Measurements from ENCODE around the gene MEN1. TPM values are rescaled to one million over a fixed set of nuclear protein-coding genes. Genes with fewer than 3 reads are reported as not detected.

The MEN1 gene
- total and polyA plus RNA-seq, 9 of the 15 experiments (the other 6 are each of a cell fraction or from before 2014, with no cell fraction given) = 3.4 to 57.2 (median 19.3) TPM

GRCh38 chr11:64765291-64765850 is 45.0 kb downstream of the MEN1 start:
- intact Hi-C loops (cut with micrococcal nuclease) (no loop called here), in situ Hi-C loops (cut with MboI) (no loop called here)
- peak overlapping the region in 1 of 2 experiments; percentile 14; a peak in 1 of 4 replicates for H3K9ac ChIP-seq (ENCODE audit: insufficient read depth in 1 of 2, low read depth in 2 of 2, low read length in 2 of 2)
- ATAC-seq = no peak
- peaks cover 84% of the 10 kb centered on the region for H3K36me3 ChIP-seq (ENCODE audit: control insufficient read depth, insufficient read depth, low read length)
- H3K4me2 ChIP-seq (ENCODE audit: insufficient read depth, low read length) = no peak overlapping the region
- H4K20me1 ChIP-seq (replicated peaks; ENCODE audit: control insufficient read depth, insufficient read depth, low read length) = peaks cover 55% of the 10 kb centered on the region
- no peak overlapping the region for H2AFZ ChIP-seq (ENCODE audit: low read depth, low read length)
- peaks cover 10% of the 10 kb centered on the region for H3K9me1 ChIP-seq (ENCODE audit: control insufficient read depth, insufficient read depth, low read length)
- H3K4me3 ChIP-seq = no peak overlapping the region
- FAIRE-seq = no peak
- CTCF ChIA-PET (ENCODE audit: low intra/inter-chr PET ratio) = no interaction called here
- H3K9me3 ChIP-seq (replicated peaks; ENCODE audit: control insufficient read depth, insufficient read depth, low read depth, low read length) = no peaks in the 10 kb centered on the region
- no peak overlapping the region for H3K27ac ChIP-seq (ENCODE audit: extremely low read depth, low read depth, low read length)
- H3K27me3 ChIP-seq (ENCODE audit: control insufficient read depth in 2 of 2, insufficient read depth in 2 of 2, low read length in 2 of 2) = no peaks in the 10 kb centered on the region
- peaks cover 13 to 47% of the 10 kb centered on the region in 2 experiments for H3K4me1 ChIP-seq (replicated peaks in 1 of 2; ENCODE audit: control insufficient read depth in 2 of 2, insufficient read depth in 2 of 2, low read length in 2 of 2)
- DNase-seq (ENCODE audit: extremely low read depth in 1 of 4, low spot score in 3 of 4) = no peak
- POLR2A ChIA-PET = interaction anchor here (1.0 to 7.9 kb wide), 3 partner anchors 8 to 18 kb away, joined by 4 to 168 read pairs (median 4); partner anchors contain the start of gene SF1
- WGBS (ENCODE audit: insufficient coverage, low coverage, missing lambda C conversion rate) = 95% methylated on average over 28 of the region's 30 CpGs
- H3K79me2 ChIP-seq (ENCODE audit: control insufficient read depth, insufficient read depth, low read length) = peaks cover 32% of the 10 kb centered on the region
- no TSS peak for BruUV-seq (replicated peaks)
- TF ChIP-seq PHF8 (IDR thresholded peaks at IDR 0.05; ENCODE audit: borderline replicate concordance, low read length) (no peak), PRMT5 (CRISPR knock-in tag; IDR thresholded peaks at IDR 0.05) (no peak), FIP1L1 (IDR thresholded peaks at IDR 0.05; ENCODE audit: low read depth, low read length, poor library complexity, severe bottlenecking) (peak; percentile 7), ZFX (CRISPR knock-in tag; IDR thresholded peaks at IDR 0.05) (no peak), MLLT1 (IDR thresholded peaks at IDR 0.05) (peak in 1 of 2 experiments; percentile 62; a peak in 1 of 4 replicates), HMG20B (CRISPR knock-in tag; IDR thresholded peaks at IDR 0.05) (no peak), ZNF449 (CRISPR knock-in tag; IDR thresholded peaks at IDR 0.05) (no peak), CCAR2 (IDR thresholded peaks at IDR 0.05; ENCODE audit: low read depth, low read length) (no peak), ZNF57 (CRISPR knock-in tag; IDR thresholded peaks at IDR 0.05) (no peak), E2F8 (IDR thresholded peaks at IDR 0.05; ENCODE audit: low read depth, partially characterized antibody) (no peak), ZNF232 (CRISPR knock-in tag; IDR thresholded peaks at IDR 0.05) (no peak), ZBTB33 (CRISPR knock-in tag; IDR thresholded peaks at IDR 0.05) (peak; percentile 63; the same call in 1 of the 2 replicates)
